ENCODE data around the gene THAP4.

Gene THAP4, protein sequence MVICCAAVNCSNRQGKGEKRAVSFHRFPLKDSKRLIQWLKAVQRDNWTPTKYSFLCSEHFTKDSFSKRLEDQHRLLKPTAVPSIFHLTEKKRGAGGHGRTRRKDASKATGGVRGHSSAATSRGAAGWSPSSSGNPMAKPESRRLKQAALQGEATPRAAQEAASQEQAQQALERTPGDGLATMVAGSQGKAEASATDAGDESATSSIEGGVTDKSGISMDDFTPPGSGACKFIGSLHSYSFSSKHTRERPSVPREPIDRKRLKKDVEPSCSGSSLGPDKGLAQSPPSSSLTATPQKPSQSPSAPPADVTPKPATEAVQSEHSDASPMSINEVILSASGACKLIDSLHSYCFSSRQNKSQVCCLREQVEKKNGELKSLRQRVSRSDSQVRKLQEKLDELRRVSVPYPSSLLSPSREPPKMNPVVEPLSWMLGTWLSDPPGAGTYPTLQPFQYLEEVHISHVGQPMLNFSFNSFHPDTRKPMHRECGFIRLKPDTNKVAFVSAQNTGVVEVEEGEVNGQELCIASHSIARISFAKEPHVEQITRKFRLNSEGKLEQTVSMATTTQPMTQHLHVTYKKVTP

DNA sequence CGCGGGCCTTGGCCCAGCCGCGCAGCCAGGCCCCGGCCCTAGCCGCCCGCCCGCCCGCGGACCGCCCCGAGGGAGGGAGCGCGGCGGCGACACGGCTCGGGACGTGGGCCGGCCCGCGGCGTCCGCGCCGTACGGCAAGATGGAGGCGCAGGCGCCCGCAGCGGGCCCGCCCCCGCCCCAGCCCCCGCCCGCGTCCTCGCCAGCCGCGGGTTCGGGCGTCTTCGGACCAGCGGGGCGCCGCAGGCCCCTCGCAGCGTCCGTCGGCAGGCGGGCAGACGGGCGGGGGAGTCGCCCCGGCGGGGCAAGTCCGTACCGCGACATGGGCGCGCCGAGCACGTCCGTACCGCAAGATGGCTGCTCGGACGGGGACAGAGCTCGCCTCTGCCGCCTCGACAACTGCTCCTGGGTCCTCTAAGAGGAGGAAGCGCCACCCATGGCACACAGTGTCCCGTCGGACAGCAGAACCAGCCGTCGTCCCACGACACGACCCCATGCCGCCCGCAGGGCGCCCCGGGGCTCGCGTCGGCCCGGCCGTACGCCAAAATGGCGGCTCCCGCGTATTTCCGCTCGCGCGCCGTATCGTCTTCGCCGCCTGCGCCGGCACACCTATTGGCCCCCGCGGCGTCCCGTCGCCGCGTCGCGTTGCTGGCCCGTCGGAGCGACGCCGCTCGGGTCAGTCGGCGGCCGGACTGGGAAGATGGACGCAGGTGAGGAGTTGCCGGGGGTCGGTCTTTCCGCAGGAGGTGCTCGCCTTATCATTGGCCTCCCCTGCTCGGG lies at the start of gene THAP4, which contains the start of gene ATG4B:
Gene THAP4 (minus strand): TSS at position 141 of the 777 bp plus-strand sequence. CDS start 141 bp downstream, outside the sequence.
Gene ATG4B (plus strand): TSS at position 676 of the 777 bp plus-strand sequence. CDS start 22 bp downstream, at position 698.
- peak within 1 kb of the TSS; percentile 77 to 100 (median 87) for H3K4me3 ChIP-seq
- H3K27ac ChIP-seq: peak within 1 kb of the TSS; percentile 96 to 100 (median 100)

DNA sequence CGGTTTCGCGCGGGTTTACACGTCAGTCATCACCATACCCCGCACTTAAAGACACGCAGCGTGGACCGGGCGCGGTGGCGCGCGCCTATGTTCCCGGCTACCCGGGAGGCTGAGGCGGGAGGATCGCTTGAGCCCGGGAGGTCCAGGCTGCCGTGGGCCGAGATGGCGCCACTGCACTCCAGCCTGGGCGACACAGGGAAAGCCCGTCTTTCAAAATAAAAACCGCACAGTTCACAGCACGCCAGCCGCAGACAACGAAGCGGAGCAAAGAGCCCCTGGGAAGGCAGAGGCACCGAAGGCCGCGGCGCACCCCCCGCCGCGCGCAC lies 49.3 kb upstream of the THAP4 start:
- Histone ChIP-seq H3K27ac (peak overlapping the region in 20 of 21 experiments; percentile 78 to 98 (median 96)), H3K4me3 (peak overlapping the region; percentile 53 to 98 (median 92))

DNA sequence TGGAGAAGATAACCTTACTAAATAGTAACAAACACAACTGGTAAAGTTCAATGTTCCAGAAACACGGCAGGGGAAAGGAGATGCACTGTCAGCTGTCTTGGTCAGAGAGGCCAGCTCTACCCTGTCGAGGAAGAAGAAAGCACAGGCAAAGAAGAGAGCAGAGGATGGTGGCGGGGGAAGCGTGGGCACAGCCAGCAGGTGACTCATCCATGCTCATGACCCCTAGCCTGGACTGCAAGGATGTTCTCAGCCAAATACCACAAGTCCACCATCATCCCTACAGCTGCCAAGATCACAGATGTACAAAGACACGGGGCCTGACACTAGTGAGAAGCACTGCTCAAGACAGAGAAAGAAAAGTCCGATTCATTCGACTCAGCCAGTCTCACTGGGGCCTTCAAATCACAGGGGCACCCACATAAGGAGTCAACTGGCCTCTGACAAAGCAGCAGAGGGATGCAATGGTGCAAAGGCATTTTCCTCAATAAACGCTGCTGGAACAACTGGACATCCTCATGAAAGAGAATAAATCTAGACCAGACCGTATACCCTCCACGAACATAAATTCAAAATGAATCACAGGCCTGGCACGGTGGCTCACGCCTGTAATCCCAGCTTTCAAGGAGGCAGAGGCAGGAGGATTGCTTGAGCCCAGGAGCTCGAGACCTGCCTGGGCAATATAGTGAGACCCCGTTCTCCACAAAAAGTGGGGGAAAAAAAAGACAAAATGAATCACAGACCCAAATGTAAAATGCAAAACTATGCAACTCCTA lies 44.1 kb upstream of the THAP4 start:
- Histone ChIP-seq H3K4me3 (no peak overlapping the region), H3K27ac (peak overlapping the region in 7 of 21 experiments; percentile 5 to 57 (median 37))

DNA sequence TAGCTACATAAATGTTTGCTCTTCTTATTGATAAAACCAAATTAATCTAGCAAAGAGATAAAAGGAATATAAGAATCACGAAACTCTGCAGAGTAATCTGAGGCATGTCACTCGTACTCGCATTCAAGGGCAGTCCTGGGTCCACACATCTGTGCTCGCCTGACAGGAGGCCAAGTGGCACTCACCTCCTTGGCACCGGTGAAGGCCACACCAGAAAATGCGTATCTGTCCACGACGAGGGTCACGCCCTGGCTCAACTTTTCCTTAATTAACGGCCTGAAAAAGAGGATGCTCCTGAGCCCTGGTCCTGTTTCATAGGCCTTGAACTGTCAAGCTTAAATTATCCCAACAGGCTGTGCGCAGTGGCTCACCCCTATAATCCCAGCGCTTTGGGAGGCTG lies 43.1 kb upstream of the THAP4 start:
- no peak overlapping the region for H3K4me3 ChIP-seq
- peak overlapping the region in 2 of 21 experiments; percentile 6 to 33 for H3K27ac ChIP-seq

DNA sequence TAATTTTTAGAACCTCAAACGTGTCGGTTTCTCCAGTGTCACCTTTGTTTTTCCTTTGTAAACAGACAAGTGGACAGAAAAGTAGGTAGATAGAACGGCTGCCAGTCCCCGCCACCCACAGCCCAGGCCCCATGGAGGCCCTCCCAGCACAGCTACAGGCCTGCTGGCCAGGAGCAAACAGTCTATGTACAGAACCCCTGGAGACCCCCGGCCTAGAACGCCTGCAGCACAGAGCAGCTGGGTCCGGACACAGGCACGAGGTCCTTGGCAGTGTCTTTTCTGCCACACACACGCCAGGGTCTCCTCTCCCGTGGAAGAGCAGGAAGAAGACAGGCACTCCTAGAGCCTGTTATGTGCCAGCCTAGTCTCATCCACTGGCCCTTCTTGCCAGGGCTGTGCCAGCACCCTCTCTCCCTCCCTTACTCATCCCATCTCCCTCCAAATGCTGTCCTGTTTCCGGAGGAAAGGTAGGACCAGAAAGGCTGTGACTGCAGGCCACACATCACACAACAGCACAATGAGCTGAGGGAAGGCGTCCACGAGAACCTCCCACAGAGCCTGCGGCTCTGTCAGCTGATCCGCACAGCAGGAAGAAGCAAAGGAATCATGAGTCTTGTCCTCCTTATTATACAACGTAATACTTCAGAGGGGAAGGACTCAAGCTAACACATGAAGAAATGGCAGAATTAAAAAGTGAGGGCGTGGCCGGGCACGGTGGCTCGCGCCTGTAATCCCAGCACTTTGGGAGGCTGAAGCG lies 42.0 kb upstream of the THAP4 start:
- H3K4me3 ChIP-seq: no peak overlapping the region
- H3K27ac ChIP-seq: peak overlapping the region in 2 of 21 experiments; percentile 3 to 48

DNA sequence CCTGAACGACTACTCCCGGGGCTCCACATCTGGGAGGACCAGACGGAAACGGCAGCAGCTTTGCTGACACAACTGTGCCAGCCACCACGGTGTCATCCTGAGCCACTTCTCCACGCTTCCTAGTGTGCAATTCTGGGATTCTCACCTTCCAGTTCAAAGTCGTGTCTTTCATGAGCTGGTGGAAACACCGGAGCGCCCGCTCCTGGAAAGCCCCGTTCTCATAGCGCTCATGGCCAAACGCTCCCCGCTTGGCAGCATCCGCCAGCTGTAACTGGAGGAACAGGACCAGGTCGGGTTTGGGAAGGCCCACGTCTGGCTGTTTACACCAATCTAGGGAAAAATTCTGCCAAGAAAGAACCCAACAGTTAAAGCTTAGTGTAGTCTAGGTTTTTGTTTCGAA lies 41.3 kb upstream of the THAP4 start:
- peak overlapping the region in 1 of 21 experiments; percentile 48 for H3K27ac ChIP-seq
- H3K4me3 ChIP-seq: no peak overlapping the region

DNA sequence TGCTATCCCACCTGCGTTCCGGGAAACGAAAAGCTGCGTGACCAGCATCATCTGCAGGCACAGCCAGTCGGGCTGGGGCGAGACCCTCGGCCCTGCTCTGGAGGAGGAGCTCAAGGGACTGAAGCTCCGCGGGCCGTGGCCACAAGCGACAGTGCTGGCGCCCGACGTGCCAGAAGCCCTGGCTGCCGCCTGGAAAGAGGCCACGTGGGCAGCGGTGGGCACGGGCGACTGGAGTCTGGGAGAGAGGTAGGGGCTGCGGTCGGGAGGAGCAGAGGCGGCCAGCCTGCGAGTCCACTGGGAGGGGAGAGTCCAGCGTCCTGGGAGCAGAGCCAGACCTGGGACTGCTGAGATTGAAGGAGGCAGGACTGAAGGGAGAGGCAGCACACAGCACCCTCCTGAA lies 40.4 kb upstream of the THAP4 start:
- Histone ChIP-seq H3K27ac (no peak overlapping the region), H3K4me3 (no peak overlapping the region)

DNA sequence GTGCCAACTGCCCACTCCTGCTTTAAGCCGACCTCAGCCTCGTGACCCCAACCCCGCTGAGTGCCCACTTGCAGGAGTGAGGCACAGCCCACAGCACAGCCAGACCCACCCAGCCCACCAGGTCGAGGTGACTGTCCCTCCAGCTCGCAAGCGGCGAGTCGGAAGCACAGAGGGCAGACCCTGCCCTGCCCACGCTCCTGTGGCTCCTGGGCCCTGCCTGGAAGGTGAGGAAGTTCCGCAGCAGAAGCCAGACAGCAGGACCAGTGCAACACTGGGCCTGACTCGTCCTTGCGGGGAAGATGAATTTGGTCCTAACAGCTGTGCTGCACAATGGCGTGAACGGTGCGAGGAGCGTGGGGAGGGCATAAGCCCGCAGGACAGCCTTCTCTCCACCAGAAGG lies 39.7 kb upstream of the THAP4 start:
- no peak overlapping the region for H3K4me3 ChIP-seq
- no peak overlapping the region for H3K27ac ChIP-seq

DNA sequence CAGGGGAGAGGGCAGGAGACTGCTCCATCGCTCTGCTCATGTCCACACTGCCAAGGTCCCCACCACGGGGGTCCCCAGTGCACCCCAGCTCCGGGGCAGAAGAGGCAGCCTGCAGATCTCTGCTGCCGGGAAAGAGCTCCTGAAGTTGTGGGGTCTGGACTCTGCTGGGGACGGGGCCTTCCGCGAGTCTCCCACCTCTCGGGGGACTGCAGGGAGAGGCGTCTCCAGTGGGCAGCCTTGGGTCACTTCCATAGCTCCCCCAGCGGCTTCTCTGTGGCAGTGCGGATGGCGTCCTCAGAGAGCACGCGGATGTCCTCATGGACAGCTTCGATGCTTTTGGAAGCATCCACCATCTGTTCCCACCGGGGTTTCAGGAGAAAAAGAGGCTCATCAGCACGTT lies 38.9 kb upstream of the THAP4 start:
- no peak overlapping the region for H3K4me3 ChIP-seq
- no peak overlapping the region for H3K27ac ChIP-seq

DNA sequence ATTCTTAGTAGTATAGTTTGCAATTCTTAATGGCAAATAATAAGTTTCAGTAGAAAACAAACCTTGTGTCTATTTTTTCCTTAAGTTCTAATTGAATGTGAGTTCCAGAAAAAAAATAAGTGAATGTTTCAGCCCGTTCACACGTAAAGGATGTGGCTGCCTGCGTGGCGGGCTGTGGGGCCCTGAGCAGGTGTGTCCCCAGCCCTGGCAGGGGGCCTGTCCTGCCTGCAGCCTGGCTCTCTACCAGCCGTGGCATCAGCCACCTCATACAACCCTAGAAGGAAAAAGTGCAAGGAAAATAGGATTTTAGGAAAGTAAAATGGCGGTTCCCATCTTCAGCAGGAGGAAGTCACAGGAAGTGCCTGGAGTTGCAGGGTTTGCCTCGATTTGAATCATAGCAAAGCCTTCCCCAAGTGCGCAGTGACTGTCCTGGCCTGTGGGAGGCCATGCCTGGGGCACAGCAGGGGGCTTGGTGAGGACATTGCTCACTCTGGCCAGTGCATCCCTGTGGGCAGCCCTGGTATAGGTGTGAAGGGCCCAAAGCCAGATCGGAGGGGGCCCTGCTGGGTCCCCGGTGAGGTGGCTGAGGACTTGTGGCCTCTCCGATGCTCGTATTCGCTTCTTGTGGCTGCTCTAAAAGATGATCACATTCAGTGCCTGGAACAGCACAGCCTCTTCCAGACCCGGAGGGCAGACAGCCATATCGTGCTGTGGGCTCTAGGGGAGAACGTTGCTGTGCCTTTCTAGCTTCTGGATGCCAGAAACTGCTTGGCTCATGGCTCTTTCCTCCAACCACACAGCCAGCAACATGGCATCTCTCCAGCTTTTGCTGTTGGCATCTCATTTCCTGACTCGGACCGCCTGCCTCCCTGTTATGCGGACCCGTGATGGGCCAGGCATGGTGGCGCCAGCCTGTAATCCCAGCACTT lies 37.1 kb upstream of the THAP4 start:
- Histone ChIP-seq H3K27ac (peak overlapping the region in 3 of 21 experiments; percentile 9 to 10 (median 9)), H3K4me3 (no peak overlapping the region)

DNA sequence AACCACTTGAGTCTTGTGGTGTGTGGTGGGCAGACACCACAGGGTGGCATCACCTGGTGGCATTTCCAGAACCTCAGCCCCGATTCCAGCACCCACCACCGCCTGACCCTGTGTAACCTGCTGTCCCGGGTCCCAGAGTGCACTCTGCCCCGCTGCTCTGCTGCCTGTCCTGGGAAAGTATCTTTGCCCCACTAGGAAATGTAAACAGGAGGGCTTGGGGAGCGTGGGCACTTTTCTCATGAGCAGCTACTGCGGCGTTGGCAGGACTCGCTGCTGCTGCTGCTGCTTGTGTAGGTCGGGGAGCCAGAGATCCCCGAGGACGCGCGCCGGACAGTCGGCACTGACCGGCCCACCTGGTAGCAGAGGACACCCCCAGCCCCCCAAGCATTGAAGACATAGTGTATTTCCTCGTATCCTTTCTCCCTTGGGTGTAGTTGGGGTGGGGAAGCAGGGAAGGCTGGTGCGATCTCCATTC lies 36.3 kb upstream of the THAP4 start:
- Histone ChIP-seq H3K4me3 (no peak overlapping the region), H3K27ac (peak overlapping the region in 2 of 21 experiments; percentile 6 to 9)

DNA sequence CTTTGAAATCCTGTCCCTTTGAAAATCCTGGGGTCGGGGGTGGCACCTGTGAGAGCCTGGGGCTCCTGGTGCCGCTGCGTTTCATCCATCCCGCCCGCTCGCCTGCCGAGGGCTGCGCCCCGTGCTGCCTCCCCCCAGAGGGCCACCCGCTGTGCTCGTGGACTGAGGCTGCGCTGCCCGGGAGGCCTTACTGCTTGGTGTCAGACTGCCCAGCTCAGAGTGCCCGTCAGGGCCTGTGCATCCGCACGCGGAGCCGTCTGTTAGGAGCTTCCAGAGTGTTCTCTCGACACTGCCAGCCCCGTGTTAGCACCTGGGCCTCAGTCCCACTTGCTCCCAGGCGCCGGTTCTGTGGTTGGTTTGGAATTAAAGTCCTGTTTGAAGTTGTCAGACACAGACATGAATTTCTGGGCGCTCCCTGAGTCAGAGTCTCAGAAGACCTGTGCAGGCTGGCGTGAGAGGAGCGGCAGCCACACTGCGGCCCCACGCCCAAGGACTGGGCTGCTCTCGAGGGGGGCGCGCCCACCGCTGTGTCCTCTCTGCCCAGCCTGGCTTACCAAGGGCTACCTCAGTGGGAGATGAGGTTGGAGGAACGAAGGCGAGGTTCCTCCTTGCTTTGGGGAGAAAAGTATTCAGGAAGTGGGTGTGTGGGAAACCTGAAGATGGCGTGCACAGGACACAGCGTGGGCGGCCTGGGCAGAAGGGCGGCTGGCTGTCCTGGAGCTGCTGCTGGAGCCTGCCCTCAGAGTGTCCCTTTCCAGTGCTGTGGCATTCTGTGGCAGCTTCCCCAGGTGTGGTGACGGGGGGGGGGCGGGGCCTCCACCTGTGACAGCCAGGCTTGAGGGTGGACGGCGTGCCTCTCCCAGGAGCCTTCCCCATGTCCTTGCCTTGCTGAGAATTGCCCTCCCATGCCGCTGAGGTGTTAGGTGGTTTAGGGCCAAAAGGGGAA lies 35.6 kb upstream of the THAP4 start:
- Histone ChIP-seq H3K27ac (peak overlapping the region in 3 of 21 experiments; percentile 6 to 35 (median 9)), H3K4me3 (no peak overlapping the region)

DNA sequence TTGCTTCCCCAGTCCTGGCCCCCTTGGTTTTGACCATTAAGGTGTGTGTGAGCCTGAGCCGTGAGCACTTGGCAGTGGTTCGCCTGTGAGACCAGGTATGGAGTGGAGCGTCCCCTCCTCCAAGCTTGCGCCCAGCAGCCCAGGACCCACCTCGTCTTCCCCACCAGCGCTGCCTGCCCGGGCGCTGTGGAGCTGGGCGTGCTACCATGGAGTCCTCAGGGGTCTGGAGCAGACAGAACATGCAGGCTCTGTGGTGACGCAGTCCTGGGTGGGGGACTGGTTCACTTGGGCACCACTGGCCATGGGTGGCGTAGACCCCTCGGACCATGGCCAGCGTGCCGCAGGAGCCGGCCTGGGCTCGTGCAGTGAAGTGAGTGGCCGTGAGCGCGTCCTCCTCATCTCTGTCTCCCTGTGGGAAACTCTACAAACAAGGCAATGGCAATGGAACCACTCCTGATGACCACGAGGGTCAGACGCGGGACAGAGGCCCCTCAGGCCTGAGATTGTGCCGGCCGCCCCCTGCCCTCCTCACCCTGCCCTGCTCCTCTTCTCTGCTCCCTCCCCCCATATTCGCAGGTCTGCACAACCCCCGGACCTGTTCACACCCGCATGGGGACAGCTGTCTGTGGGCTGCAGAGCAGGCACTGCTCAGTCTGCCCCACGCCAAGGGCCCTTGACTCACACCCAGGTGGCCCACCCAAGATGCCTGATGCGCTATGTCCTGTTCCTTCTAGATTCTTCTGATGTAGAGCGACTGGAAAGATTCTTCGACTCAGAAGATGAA lies 34.7 kb upstream of the THAP4 start:
- Histone ChIP-seq H3K4me3 (no peak overlapping the region), H3K27ac (peak overlapping the region in 2 of 21 experiments; percentile 6 to 35)

DNA sequence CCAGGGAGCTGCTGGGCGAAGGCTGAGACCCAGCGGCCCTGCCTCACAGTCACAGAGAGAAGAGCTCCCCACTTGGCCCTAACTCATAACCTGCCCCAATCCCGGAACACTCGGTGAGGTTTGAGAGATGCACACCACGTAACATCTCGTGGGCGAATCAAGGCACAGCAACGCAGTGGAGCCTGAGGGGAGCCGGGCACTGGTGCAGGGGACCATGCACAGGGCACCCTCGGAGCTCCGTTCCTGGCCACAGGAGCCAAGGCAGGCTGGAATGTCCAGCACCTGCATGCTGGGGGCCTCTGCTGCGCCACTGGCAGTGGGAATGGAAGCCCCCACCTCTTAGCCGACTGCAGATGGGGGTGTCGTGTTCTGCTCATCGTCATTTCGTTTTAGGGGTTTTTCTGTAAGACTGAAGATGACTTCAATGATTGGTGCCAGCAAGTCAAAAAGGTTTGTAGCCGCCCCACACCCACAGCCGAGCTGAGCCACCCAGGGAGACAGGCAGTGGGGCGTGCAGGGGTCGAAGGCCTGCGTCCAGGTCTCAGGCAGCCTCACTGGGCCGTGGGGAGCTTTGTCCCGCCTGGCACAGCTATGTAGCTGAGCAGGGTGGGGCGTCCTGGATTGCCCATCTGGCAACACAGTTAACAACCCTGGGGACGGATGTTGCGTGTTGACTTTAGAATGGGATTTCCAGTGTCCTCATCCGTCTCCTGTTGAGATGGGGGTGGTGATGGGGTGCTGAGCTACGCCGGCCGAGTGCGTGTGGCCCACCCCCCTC lies 33.6 kb upstream of the THAP4 start:
- no peak overlapping the region for H3K27ac ChIP-seq
- H3K4me3 ChIP-seq: no peak overlapping the region

DNA sequence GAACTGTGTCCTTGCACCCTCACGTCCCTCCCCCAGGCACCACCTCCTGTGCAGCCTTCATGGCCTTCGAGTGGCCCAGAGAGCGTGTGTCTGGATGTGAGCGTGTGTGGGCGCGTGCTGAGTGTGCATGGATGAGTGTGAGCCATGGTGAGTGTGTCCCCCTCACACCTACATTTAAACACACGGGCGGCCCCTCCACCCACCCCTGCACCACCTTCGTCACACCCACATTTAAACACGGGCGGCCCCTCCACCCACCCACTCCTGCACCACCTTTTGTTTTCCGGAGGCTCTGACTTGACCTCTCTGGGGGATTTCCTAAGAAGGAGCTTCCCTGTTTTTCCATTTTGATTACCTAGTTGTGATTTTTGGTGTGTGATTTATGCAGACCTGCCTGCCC lies 31.9 kb upstream of the THAP4 start:
- Histone ChIP-seq H3K4me3 (no peak overlapping the region), H3K27ac (no peak overlapping the region)
